ENCODE results near the gene ONECUT1.

- TF ChIP-seq GATA2 (IDR thresholded peaks at IDR 0.05; ENCODE audit: low read depth, low read length), result no peak
- TF ChIP-seq GATA3 (IDR thresholded peaks at IDR 0.05; ENCODE audit: low read depth, low read length), result no peak
These were observed 7.7 kb upstream of the ONECUT1 start for GRCh38 chr15:52797625-52798501.
